Motor neuron (in vitro differentiated cells): ENCODE data around the gene TSC22D1. TPM values are rescaled to one million over a fixed set of nuclear protein-coding genes. Genes with fewer than 3 reads are reported as not detected.
A peak's percentile ranks its signal among the peaks of the same experiment; 100 is the strongest.

Experiments
- ATAC-seq, 8 experiments: fragments of 200-7000 bp; cut with Tn5 transposase; replicated peaks in 6 of 8; 2 replicates each; pipeline ENCODE4 v1.8.0; 2021; ENCODE audit warnings: mild to moderate bottlenecking in 8 of 8, moderate library complexity in 8 of 8
- H3K27ac ChIP-seq, 2 donors: fragments of 250-450 bp; sonication (Bioruptor Pico); 2 replicates each; pipeline ENCODE4 v1.9.0; 2021; ENCODE audit warnings: antibody characterized with exemption in 2 of 2, mild to moderate bottlenecking in 2 of 2, moderate library complexity in 1 of 2
- H3K4me1 ChIP-seq, 2 donors: fragments of 250-450 bp; sonication (Bioruptor Pico); replicated peaks in 1 of 2; 2 replicates each; pipeline ENCODE4 v1.6.1; 2021; ENCODE audit warnings: antibody characterized with exemption in 2 of 2, mild to moderate bottlenecking in 2 of 2, moderate library complexity in 1 of 2
- H3K4me3 ChIP-seq, 5 donors: fragments of 250-450 bp; sonication (Bioruptor Pico); 2 replicates each; pipeline ENCODE4 v1.9.0; 2021; ENCODE audit warnings: antibody characterized with exemption in 5 of 5, mild to moderate bottlenecking in 5 of 5, moderate library complexity in 4 of 5
- WGBS, 10 experiments: fragments of 450-650 bp; shearing (Covaris generic); methylation state at CpG; one replicate each; pipeline ENCODE4 v1.0.0; 2022; 5-methylcytosine and 5-hydroxymethylcytosine counted together
- in situ Hi-C, 9 experiments: fragments of 400-800 bp; cut with MboI; loops; one replicate each; pipeline ENCODE4 v1.15.0; 2021; ENCODE audit warnings: low sequenced_read_pairs in 9 of 9, low pct_unique_long_range_greater_than_20kb in 2 of 9; ENCODE audit not compliant: unreplicated experiment in 9 of 9
- total RNA-seq, 8 experiments: library from RNA; unstranded; fragments of 300-600 nt; gene quantifications; 2 replicates each; pipeline versions ENCODE4 v1.2.3 to v1.2.4, GENCODE V29; 2022

The TSC22D1 gene
- total RNA-seq, 8 experiments from 2014 or later = 52.3 to 226 (median 146) TPM

- in situ Hi-C loops = no loop called here
Observed at GRCh38 chr13:44389060-44389666, 187.0 kb downstream of the TSC22D1 start.

GRCh38 chr13:44388427-44389059 lies 187.6 kb downstream of the TSC22D1 start:
- Histone ChIP-seq H3K4me3 (no peak overlapping the region), H3K4me1 (peaks cover 17 to 30% of the 10 kb centered on the region in 2 donors), H3K27ac (peak overlapping the region; percentile 38 to 50)
- in situ Hi-C loops = no loop called here
- 11 to 100% (median 62%) methylated on average over 1 to 5 of the region's 7 CpGs; no CpG with 5 or more reads in 4 of the 10 experiments for WGBS, 10 experiments
- ATAC-seq = peak in 7 of 8 experiments; percentile 54 to 99 (median 97)

More at GRCh38 chr13:44389060-44389666, 187.0 kb downstream of the TSC22D1 start:
- Histone ChIP-seq H3K4me1 (peaks cover 17 to 28% of the 10 kb centered on the region in 2 donors), H3K27ac (peak overlapping the region in 1 of 2 donors; percentile 50), H3K4me3 (no peak overlapping the region)
- no peak for ATAC-seq
- WGBS, 10 experiments = 67 to 100% (median 89%) methylated on average over 2 to 3 of the region's 4 CpGs; no CpG with 5 or more reads in 2 of the 10 experiments

GRCh38 chr13:44386913-44387556 lies 189.1 kb downstream of the TSC22D1 start:
- no peak overlapping the region for H3K4me3 ChIP-seq
- in situ Hi-C loops = no loop called here
- WGBS, 10 experiments = 10 to 100% (median 73%) methylated on average over 1 to 6 of the region's 7 CpGs
- peaks cover 17 to 25% of the 10 kb centered on the region in 2 donors for H3K4me1 ChIP-seq
- ATAC-seq = no peak
- no peak overlapping the region for H3K27ac ChIP-seq

GRCh38 chr13:44385847-44386246 lies 190.3 kb downstream of the TSC22D1 start:
- 38 to 100% (median 75%) methylated on average over 1 to 3 of the region's 6 CpGs; no CpG with 5 or more reads in 3 of the 10 experiments for WGBS, 10 experiments
- no peak overlapping the region for H3K27ac ChIP-seq
- H3K4me3 ChIP-seq = no peak overlapping the region
- ATAC-seq = no peak
- in situ Hi-C loops = no loop called here
- H3K4me1 ChIP-seq = peaks cover 17 to 25% of the 10 kb centered on the region in 2 donors

GRCh38 chr13:44385401-44385800 lies 190.7 kb downstream of the TSC22D1 start:
- Histone ChIP-seq H3K4me1 (peaks cover 17 to 25% of the 10 kb centered on the region in 2 donors), H3K4me3 (no peak overlapping the region), H3K27ac (no peak overlapping the region)
- 93 to 100% (median 100%) methylated on average over 2 to 3 of the region's 3 CpGs; no CpG with 5 or more reads in 6 of the 10 experiments for WGBS, 10 experiments
- in situ Hi-C loops = no loop called here
- ATAC-seq = no peak

- in situ Hi-C loops = no loop called here
- WGBS, 10 experiments = 71 to 100% (median 88%) methylated on average over 1 of the region's 1 CpG; no CpG with 5 or more reads in 6 of the 10 experiments
- no peak for ATAC-seq
- Histone ChIP-seq H3K27ac (no peak overlapping the region), H3K4me1 (peaks cover 17 to 25% of the 10 kb centered on the region in 2 donors), H3K4me3 (no peak overlapping the region)
Observed at GRCh38 chr13:44384778-44385177, 191.4 kb downstream of the TSC22D1 start.

GRCh38 chr13:44383945-44384344 lies 192.2 kb downstream of the TSC22D1 start:
- no peak overlapping the region for H3K4me3 ChIP-seq
- in situ Hi-C loops = no loop called here
- H3K27ac ChIP-seq = no peak overlapping the region
- 49 to 100% (median 65%) methylated on average over 2 to 5 of the region's 5 CpGs for WGBS, 10 experiments
- H3K4me1 ChIP-seq = peaks cover 16 to 20% of the 10 kb centered on the region in 2 donors
- peak in 1 of 8 experiments; percentile 18 for ATAC-seq

GRCh38 chr13:44382635-44383145 lies 193.4 kb downstream of the TSC22D1 start:
- peaks cover 3 to 15% of the 10 kb centered on the region in 2 donors for H3K4me1 ChIP-seq
- 90 to 100% (median 98%) methylated on average over 1 to 5 of the region's 5 CpGs; no CpG with 5 or more reads in 3 of the 10 experiments for WGBS, 10 experiments
- in situ Hi-C loops = no loop called here
- H3K4me3 ChIP-seq = no peak overlapping the region
- ATAC-seq = no peak
- no peak overlapping the region for H3K27ac ChIP-seq

Other genes with a start within 250 kb of the TSC22D1 start
- 10 to 100 TPM in 4 of 8 experiments, 1 to 10 TPM in 4; 1.3 to 18.1 (median 10.3) TPM for gene SERP2, start 202.5 kb downstream of the TSC22D1 start, total RNA-seq